MM.1S (cell line): ENCODE data around the gene PXDC1.

Source experiments
- DNase-seq: peaks from one replicate; pipeline ENCODE4 v3.0.0-alpha.2; 2015
- H2AFZ ChIP-seq: fragments of 300-600 bp; sonication (generic); 2 replicates; pipeline ENCODE4 v1.6.0; 2016; ENCODE audit warnings: antibody characterized with exemption, low read length
- H3F3A ChIP-seq: fragments of 300-600 bp; sonication (generic); 2 replicates; pipeline ENCODE4 v1.6.1; 2016; ENCODE audit warnings: mild to moderate bottlenecking, antibody characterized with exemption, low read length, moderate library complexity, mixed read lengths; ENCODE audit not compliant: insufficient read depth
- H3K27ac ChIP-seq: fragments of 300-600 bp; sonication (generic); 2 replicates; pipeline ENCODE4 v1.5.1; 2016; ENCODE audit warnings: mild to moderate bottlenecking, low read length
- H3K27me3 ChIP-seq: fragments of 300-600 bp; sonication (generic); replicated peaks from 2 replicates; pipeline ENCODE4 v1.6.0; 2016; ENCODE audit warnings: low read length; ENCODE audit not compliant: insufficient read depth
- H3K36me3 ChIP-seq: fragments of 300-600 bp; sonication (generic); replicated peaks from 2 replicates; pipeline ENCODE4 v1.6.1; 2016; ENCODE audit warnings: mild to moderate bottlenecking, low read length, mixed read lengths; ENCODE audit not compliant: insufficient read depth
- H3K4me1 ChIP-seq: fragments of 300-600 bp; sonication (generic); 2 replicates; pipeline ENCODE4 v1.6.1; 2016; ENCODE audit warnings: low read length, mixed read lengths
- H3K4me2 ChIP-seq: fragments of 300-600 bp; sonication (generic); 2 replicates; pipeline ENCODE4 v1.6.0; 2016; ENCODE audit warnings: low read depth, low read length
- H3K4me3 ChIP-seq: fragments of 300-600 bp; sonication (generic); 2 replicates; pipeline ENCODE4 v1.5.1; 2016; ENCODE audit warnings: low read length, mixed read lengths
- H3K79me2 ChIP-seq: fragments of 300-600 bp; sonication (generic); 2 replicates; pipeline ENCODE4 v1.6.1; 2016; ENCODE audit warnings: mixed run types, low read length, mixed read lengths
- H3K9ac ChIP-seq: fragments of 300-600 bp; sonication (generic); 2 replicates; pipeline ENCODE4 v1.6.1; 2016; ENCODE audit warnings: low read length, mixed read lengths
- H3K9me2 ChIP-seq: fragments of 300-600 bp; sonication (generic); replicated peaks from 2 replicates; pipeline ENCODE4 v1.6.1; 2016; ENCODE audit warnings: mild to moderate bottlenecking, low read length, mixed read lengths; ENCODE audit not compliant: insufficient read depth
- H3K9me3 ChIP-seq: fragments of 300-600 bp; sonication (generic); replicated peaks from 2 replicates; pipeline ENCODE4 v1.6.1; 2016; ENCODE audit warnings: mild to moderate bottlenecking, low read length, mixed read lengths; ENCODE audit not compliant: insufficient read depth
- H4K20me1 ChIP-seq: fragments of 300-600 bp; sonication (generic); 2 replicates; pipeline ENCODE4 v1.6.1; 2016; ENCODE audit warnings: mild to moderate bottlenecking, low read length, moderate library complexity, mixed read lengths; ENCODE audit not compliant: insufficient read depth
- CTCF ChIP-seq: fragments of 300-600 bp; sonication (generic); IDR thresholded peaks from 2 replicates; pipeline ENCODE4 v1.5.1; 2016; ENCODE audit warnings: antibody characterized with exemption, low read length, mixed read lengths
- EZH2 ChIP-seq: fragments of 300-600 bp; sonication (generic); optimal IDR thresholded peaks from 2 replicates; pipeline ENCODE3; 2017; ENCODE audit warnings: low read depth, mild to moderate bottlenecking, antibody characterized with exemption, low read length, mixed read lengths
- EZH2phosphoT487 ChIP-seq: fragments of 300-600 bp; sonication (generic); IDR thresholded peaks from 2 replicates; pipeline ENCODE4 v1.6.1; 2018; ENCODE audit warnings: antibody characterized with exemption, low read length

The PXDC1 gene

GRCh38 chr6:3751730-3752530 lies 417 bp upstream of the PXDC1 start:
- Histone ChIP-seq H3K9me2 (no peaks in the 10 kb centered on the region), H3K27me3 (peaks cover 28% of the 10 kb centered on the region), H3K79me2 (no peaks in the 10 kb centered on the region), H3K9me3 (no peaks in the 10 kb centered on the region), H3K4me1 (no peaks in the 10 kb centered on the region), H2AFZ (peak overlapping the region; percentile 45; the same call in 1 of the 2 replicates), H4K20me1 (no peaks in the 10 kb centered on the region), H3F3A (no peaks in the 10 kb centered on the region), H3K36me3 (no peaks in the 10 kb centered on the region), H3K9ac (no peak overlapping the region; the same call in 1 of the 2 replicates), H3K4me3 (peak overlapping the region; percentile 52), H3K27ac (no peak overlapping the region), H3K4me2 (peak overlapping the region; percentile 96; the same call in 1 of the 2 replicates)
- DNase-seq, result peak; percentile 55
- TF ChIP-seq EZH2phosphoT487, result no peak
- peak; percentile 25 for TF ChIP-seq CTCF

- Histone ChIP-seq H4K20me1 (no peaks in the 10 kb centered on the region), H3K9ac (no peak overlapping the region), H3K4me1 (no peaks in the 10 kb centered on the region), H3K4me2 (peak overlapping the region; percentile 96), H3K9me2 (no peaks in the 10 kb centered on the region), H3K9me3 (no peaks in the 10 kb centered on the region), H3K79me2 (no peaks in the 10 kb centered on the region), H3K27me3 (peaks cover 28% of the 10 kb centered on the region), H2AFZ (peak overlapping the region; percentile 61; the same call in 1 of the 2 replicates), H3K4me3 (peak overlapping the region; percentile 52), H3K27ac (no peak overlapping the region), H3K36me3 (no peaks in the 10 kb centered on the region), H3F3A (no peaks in the 10 kb centered on the region)
- 0 out of 2 replicates have a peak, but pooled peaks have one; percentile 57 for TF ChIP-seq EZH2phosphoT487
- TF ChIP-seq CTCF, result no peak
- TF ChIP-seq EZH2, result no peak
- DNase-seq, result no peak
These were observed 1.0 kb downstream of the PXDC1 start for GRCh38 chr6:3750317-3751076.

- H3K79me2 ChIP-seq, result no peaks in the 10 kb centered on the region
- H3F3A ChIP-seq, result no peaks in the 10 kb centered on the region
- DNase-seq, result no peak
- H4K20me1 ChIP-seq, result no peaks in the 10 kb centered on the region
- no peaks in the 10 kb centered on the region for H3K9me2 ChIP-seq
- no peak overlapping the region for H3K4me3 ChIP-seq
- no peaks in the 10 kb centered on the region for H3K9me3 ChIP-seq
- H3K4me1 ChIP-seq, result no peaks in the 10 kb centered on the region
- no peak overlapping the region for H3K27ac ChIP-seq
- H3K27me3 ChIP-seq, result peaks cover 28% of the 10 kb centered on the region
- no peak for TF ChIP-seq EZH2
- H3K4me2 ChIP-seq, result no peak overlapping the region
- no peaks in the 10 kb centered on the region for H3K36me3 ChIP-seq
- H2AFZ ChIP-seq, result no peak overlapping the region
- H3K9ac ChIP-seq, result no peak overlapping the region
These were observed 1.6 kb downstream of the PXDC1 start for GRCh38 chr6:3749977-3750316.
